ENCODE results near the gene SLC30A2.

Gene SLC30A2

DNA sequence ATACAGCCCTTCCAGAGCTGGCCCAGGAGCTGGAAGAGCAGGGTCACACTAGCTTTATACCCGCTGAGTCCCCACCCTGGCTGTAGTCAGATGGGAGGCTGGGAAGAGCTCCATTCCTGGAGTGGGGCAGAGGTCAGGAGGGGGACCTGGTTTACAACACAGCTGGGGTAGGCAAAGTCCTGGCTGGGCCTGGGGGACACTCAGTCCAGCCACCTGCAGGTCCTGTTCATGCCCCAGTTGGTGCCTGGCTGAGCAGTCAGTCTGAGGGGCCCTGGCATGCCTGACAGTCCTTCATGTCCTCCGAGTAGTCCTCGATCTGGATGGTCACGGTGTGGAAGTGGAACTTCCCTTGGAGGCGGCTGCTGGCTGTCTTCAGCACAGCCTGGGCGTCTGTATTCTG, 7.0 kb downstream of the SLC30A2 start:
- DNase-seq (ENCODE audit: low spot score) = no peak

DNA sequence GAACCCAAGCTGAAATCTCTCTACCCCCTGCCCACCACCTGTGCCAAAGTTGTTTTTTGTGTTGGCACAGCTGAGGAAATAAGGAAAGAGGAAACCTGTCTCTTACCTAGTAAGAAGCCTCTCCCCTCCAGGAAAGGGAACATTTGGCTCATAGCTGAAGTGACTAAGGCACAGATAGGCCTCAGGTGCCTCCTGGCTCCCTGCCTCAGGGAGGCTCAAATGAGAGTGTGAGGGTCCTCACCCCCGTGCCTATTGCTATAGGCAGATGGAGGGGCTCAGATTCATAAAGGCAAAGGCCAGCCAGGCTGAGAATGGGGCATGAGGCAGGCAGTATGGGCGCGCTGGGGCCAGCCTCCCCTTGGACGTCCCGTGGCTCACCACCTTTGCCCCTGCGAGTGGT, 7.4 kb downstream of the SLC30A2 start:
- no peak for DNase-seq (ENCODE audit: low spot score)

DNA sequence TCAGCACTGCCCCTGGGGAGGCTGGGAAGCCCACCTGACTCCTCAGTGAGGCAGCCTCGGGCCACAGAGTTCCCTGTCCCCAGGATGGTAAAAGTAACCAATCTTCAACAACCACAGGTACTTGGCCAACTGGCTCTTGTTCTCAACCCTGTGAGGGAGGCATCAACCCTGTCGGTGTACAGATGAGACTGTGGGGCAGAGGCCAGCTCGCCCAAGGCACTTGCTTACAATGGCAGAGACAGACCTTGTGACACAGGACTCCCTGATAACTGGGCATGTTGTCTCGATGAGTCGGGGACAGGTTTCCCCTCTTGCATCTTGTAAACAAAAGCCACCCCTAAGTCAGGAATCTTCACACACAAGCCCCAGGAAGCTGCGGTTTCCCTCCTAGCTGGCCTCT, 8.0 kb downstream of the SLC30A2 start:
- DNase-seq (ENCODE audit: low spot score) = no peak

DNA sequence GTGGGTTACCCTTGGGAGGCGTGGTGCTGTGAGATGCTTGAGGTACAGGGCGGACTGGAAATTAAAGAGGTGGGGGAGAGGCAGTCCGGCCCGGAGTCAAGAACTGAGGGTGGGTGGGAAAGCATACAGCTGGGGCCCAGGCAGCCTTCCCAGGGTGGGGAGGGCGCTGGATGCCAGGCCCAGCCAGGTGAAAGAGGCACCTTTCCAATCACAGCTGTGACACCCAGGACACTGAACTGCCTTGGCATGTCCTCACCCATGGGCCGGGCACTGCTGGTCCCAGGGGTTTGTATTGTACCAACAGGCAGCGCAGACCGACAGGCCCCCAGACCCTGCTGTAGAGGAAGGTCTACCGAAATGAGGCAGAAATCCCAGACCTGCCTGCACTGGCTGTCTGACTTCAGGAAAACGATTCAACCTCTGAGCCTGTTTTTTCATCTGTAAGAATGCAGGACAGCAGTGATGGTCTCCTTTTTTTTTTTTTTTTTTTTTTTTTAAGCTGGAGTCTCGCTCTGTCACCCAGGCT, 9.1 kb downstream of the SLC30A2 start:
- DNase-seq (ENCODE audit: low spot score) = no peak

DNA sequence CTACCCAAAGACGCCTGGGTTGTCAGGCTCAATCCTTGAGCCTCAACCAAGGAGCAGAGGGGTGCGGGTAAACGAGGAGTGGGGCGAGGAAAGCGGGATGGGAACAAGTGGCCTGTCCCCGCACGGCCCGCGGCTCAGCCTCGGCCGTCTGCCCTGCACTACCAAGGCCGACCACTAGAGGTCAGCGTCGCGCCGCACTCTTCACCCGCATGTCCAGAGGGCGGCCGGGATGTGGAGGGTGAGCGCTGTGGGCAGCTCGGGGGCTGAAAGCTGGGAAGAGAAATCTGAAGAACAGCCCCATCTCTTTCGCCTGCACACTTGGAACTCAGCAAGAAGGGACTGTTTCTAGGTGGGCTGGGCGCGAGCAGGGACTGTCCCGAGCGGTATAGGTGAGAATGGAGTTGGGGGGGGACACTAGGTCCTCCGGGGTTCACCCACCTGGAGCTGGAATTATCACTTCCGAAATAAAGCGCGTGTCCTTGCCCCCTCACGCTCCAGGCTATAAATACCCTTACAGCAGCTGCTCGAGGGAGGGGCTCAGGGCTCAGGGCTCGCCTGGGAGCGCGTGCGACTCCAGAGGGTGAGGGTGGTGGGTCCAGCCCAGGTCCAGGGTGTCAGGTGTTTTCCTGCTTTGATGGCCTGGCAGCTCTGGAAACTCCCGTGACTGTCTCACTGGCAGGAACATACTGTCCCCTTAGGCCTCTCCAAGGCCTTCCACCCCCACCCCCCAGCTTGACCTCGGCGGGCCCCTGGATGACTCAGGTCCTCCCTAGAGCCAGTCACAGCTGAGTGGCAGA, 9.8 kb downstream of the SLC30A2 start:
- peak; percentile 91 for DNase-seq (ENCODE audit: low spot score)

DNA sequence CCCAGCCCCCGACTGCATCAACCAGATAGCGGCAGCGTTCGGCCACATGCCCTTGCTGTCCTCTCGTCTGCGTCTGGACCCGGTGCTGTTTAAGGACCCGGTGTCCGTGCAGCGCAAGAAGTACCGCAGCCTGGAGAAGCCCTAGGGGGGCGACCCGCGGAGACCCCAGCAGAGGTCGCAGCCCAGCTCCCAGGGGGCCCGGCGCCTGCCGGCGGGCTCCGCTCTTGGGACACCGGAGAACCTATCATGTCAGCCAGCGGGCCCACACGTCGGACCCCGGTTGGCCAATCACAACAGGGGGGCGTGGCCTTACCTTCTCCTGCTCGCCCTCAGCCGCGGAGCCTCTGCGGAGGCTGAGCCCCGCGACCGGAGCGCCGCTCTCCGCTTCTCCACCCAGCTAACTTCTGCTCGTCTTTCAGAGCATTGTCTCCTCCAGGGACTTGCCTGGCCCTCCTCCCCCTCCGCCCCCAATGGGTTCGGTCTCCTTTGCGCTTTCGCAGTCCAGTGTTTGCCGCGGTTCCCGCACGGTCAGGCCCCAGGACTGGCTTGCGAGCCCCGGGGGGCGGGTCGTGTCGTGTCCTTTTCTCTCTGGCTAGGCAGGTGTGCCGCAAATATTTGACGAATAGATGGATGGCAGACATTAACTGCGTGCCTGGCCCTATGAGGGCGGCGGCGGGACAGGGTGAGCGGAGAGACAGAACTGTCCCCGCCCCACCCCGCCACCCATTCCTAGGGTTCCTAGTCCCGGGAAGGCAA, 10.5 kb downstream of the SLC30A2 start:
- DNase-seq (ENCODE audit: low spot score) = peak; percentile 98

DNA sequence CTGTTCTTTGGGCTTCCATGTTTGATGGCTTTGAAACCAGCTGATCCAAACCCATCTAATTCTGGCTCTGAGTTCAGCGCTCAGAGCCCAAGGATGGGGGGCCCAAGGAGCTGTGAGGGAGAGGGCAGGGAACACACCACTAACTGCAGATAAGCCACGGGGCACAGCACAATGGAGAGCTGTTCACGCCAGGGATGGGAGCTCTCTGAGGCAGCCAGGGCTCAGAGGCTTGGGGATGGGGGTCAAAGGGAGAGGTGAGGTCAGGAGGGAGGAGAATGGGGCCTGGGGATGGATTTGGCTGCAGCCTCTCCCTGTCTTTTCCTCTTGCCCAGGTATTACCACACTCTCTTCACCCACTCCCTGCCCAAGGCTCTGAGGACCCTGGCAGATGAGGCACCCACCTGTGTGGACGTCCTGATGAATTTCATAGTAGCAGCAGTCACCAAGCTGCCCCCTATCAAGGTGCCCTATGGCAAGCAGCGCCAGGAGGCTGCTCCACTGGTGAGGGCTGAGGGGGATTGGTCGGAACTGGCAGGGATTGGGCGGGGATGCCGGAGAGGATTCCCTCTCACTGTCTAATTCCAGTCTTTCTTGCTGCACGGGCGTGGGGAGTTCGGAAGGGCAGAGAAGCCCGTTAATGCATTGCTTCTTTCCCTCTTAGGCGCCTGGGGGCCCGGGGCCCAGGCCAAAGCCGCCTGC, 11.3 kb downstream of the SLC30A2 start:
- DNase-seq (ENCODE audit: low spot score) = no peak

DNA sequence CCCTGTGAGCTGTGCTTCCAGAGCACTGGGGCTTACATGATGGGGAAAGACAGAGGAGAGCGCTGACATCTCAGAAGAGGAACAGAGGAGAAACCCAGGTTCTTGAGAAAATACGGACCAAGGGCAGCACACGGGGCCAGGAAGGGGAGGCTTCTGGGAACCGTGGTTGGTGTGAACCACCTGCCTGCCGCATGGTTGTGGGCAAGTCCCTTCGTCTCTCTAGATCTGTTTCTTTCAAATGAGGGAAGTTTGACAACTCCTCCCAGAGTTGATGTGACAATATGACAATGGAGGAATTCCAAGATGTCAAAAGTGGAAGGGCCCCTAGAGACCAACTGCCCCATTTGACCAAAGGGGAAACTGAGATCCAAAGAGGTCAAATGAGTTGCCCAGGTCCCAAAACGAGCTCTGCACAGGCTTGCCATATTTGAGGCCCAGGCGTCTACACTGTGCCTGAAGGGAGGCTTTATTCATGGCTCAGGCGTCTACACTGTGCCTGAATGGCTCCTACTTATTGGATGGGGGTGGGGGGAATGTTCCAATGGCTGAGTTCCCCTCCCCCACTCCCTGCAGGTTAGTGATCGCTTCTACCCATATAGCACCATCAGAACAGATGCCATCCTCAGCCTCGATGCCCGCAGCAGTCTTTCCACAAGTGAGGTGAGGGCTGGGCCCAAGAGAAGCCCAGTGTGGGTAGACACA, 13.1 kb downstream of the SLC30A2 start:
- no peak for DNase-seq (ENCODE audit: low spot score)

DNA sequence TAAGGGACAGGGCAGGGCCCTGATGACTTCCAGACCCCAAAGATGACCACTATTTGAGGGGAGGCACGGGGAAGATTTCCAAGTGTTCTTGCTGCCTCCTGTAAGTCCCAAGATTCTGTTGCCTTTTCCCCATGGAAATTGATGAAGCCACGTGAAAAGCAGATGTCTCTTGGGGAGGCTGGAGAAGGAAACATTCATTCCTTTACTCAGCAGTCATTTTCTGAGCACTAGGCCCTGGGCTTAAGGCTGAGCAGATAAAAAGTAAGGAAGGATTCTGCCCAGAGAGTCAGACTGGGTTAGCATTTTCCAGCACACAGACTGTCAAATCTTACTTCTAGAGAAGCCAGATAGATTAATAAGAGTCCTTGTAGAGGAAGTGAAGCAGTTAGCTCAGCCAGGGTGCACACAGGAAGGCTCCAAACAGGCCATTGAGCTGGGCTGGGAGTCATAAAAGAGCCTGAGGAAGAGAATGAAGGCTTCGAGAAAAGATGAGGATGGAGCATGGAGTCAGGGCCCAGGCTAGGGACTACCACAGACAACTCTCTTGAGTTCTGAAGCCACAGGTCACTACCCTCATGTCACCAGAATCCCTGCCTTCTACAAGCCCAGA, 14.2 kb downstream of the SLC30A2 start:
- DNase-seq (ENCODE audit: low spot score) = peak; percentile 86

DNA sequence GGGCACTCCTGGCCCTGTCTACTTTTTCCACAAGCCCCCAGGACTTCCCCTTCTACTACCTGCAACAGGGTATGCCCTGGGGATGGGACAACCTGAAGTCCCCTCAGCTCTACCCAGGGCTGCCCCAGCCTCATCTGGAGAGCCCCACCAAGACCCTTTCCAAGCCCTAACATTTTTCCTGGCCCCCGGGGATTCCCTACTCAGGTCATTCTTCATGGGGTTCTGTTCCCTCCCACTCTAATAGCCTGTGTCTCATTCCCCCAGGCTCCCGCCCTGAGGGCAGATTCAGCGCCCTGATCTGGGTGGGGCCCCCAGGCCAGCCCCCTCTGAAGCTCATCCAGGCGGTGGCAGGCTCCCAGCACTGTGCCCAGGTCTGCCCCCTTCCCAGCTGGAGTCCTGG, 14.7 kb downstream of the SLC30A2 start:
- DNase-seq (ENCODE audit: low spot score) = no peak

DNA sequence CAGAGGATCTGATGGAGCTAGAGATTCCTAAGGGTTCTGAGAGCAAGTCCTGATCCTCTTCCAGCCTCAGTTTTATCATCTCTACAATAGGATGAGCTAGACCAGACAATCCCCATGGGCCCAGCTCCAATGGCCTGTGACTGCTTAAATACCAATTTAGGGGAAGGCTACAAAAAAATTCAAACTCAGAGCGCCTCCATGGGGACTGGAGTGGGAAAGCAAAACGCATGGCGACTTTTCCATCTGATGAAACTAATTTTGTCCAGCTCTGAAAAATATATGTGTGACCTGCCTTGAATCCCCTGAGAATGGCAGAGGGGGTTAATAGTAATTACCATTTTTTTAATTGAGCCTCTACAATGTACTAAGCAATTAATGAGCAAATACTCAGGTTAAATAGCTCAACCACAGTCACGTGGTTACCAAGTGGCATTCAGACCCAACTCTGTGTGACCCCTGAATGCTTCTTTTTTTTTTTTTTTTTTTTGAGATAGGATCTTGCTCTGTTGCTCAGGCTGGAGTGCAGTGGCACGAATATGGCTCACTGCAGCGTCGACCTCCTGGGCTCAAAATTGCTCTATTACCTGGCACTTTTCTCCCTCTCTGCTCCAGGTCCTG, 15.9 kb downstream of the SLC30A2 start:
- DNase-seq (ENCODE audit: low spot score) = no peak

DNA sequence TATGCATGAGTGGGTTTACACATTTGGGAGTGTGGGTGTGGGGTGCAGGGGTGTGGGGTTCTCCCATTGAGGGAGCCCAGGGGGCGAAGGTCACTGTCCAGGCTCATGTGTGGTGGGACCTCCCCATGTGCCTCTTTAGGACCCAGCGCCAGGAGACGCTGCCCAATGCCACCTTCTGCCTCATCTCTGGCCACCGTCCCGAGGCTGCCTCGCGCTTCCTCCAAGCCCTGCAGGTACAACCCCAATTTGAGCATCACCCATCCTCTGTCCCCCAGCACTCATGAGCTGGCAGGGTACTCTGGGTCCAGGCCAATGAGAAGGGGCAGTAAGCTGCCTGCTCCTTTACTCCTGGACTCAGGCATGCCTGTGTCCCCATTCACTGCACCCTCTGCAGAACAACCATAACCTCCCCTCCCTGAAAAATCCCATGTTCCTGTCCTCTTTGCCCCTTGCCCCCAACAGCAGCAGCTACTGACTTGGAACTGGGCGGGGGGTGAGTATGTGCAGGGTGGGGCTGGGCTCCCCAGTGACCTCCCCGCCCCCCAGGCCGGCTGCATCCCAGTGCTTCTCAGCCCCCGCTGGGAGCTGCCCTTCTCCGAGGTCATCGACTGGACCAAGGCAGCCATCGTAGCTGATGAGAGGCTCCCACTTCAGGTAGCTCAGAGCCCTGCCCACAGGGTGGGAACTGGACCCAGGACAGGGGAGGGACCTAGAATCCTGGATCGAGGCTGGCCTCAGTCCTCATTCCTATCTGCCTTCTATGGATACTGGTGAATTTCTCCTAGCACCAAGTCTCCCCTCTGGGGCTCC, 16.7 kb downstream of the SLC30A2 start:
- DNase-seq (ENCODE audit: low spot score) = no peak

DNA sequence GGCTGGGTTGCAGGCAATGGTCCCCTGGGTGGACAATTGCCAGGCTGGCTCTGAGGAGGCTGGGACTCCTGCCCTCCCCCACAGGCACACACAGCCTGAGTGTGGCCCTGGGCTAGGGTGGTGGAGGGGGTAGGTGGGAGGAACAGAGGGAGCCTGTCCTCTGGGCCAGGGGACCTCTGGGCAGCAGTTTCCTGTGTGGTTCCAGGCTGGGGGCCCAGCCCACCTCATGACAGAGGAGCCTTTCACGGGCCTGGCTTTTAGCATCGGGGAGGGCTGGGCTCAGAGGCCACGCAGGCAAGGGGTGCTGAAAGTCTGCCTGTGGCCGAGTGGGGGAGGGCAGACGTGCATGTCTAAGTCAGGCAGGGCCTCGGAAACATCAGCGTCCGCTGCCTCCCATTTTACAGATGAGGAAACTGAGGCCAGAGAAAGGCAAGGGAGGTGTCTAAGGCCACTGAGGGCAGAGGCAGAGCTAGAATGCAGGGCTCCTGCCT, 17.4 kb downstream of the SLC30A2 start:
- no peak for DNase-seq (ENCODE audit: low spot score)

DNA sequence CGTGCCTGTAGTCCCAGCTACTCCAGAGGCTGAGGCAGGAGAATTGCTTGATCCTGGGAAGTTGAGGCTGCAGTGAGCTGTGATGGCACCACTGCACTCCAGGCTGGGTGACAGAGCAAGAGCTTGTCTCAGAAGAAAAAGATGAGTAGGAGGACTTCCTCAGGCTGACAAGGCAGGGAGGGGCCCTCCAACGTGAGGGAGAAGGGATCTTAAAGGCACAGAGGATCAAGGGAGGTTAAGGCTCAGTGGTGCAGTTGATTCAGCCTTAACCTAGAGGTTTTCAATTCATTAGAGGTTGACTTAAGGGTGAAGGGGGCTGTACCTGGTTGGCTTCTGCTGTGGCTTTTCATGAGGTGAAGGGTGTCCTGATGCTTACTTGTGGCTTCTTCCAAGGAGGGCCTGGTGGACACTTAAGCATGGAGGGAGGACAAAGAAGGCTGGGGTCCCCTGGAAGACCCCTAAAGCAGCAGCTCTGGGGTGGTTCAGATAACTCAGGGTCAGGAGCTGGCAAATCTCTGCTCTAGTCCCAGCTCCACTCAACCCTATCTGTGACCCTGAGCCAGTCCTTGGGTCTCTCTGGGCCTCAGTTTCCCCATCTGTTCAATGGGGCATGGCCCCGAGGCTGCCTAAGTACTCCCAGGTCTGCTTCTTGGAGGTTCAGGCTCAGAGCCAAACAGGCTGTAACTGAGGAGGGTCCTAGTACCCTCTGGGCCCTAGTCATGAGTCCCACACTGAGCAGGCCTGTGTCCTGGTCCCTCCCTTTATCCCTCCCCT, 18.0 kb downstream of the SLC30A2 start:
- no peak for DNase-seq (ENCODE audit: low spot score)

DNA sequence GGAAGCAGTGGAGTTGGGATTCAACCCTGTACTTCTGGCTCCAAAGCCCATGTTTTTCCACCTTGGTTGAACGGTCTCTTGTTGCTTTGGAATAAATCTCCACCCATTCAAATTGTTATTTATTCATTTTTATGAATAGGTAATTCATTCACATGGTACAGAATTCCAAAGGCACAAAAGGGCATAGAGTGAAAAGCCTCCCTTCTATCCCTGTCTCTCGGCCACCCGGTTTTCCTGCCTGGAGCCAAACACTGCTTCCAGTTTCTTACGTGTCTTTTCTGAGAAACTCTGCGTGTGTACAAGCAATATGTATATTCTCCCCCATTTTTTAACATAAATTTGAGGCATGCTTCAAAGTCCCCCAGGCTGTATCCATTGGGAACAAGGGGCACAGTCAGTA, 20.4 kb downstream of the SLC30A2 start:
- DNase-seq (ENCODE audit: low spot score) = no peak

DNA sequence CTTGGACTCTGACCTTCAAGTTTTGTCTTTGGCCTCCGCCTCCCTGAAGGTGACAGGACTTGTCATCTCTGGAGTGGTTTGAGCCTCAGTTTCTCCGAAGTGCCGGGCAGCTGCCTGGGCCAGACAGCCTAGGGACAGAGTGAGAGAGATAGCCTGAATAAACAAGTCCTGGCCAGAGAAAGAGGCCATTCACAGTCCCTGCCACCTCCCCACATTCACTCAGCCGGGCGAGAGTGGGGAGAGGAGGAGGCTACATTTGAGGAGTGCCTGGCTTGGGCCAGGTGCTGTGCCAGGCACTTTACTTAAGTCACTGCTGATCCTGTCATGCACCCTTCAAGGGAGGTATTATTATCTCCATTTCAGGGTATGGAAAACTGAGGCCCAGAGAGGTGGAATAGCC, 20.9 kb downstream of the SLC30A2 start:
- no peak for DNase-seq (ENCODE audit: low spot score)

DNA sequence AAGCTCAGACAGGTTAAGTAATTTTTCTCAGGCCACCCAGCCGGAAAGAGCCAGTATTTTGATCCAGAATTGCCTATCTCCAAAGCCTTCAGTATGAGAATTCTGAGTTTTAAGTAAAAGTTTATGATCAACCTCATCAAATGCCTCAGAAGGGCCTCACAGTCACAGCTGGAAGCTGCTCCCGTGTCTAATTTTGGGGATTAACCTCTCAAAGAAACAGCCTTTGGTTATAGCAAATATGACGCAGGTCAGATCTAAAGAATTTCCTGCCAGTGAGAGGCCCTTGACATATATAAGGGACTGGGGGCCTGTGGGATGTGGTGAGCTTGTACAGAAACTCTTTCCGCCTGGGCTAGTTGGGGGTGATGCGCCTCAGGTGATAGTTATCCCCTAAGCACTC, 22.1 kb downstream of the SLC30A2 start:
- DNase-seq (ENCODE audit: low spot score) = no peak

DNA sequence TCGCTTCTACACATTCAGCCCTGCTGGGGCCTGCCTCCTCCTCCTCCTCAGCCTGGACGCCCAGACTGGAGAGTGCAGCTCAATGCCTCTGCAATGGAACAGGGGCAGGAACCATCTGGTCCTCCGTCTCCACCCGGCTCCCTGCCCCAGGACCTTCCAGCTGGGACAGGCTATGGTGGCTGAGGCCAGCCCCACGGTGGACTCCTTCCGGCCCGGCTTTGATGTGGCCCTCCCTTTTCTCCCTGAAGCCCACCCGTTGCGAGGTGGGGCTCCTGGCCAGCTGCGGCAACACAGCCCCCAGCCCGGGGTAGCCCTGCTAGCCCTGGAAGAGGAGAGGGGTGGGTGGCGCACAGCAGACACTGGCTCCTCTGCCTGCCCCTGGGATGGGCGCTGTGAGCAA, 22.9 kb downstream of the SLC30A2 start:
- DNase-seq (ENCODE audit: low spot score) = no peak

DNA sequence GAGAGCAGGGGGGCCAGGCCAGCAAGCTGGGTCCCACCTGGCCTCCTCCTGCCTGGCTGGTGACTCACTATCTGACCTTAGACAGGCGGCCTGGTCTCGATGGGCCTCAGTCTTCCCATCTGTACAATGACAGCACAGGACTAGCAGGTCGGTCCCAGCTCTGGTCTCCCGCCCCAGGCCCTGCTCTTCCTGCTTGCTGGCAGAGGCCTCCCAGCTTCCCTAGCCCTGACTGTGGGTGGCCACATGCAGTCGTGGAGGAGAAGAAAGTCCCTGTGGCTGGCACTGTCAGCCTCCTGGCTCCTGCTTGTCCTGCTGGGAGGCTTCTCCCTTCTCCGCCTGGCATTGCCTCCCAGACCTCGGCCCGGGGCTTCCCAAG, 23.5 kb downstream of the SLC30A2 start:
- DNase-seq (ENCODE audit: low spot score) = no peak

All from AG08395 (cell line).